Measurements from ENCODE around the gene STX10.

Gene STX10

DNA sequence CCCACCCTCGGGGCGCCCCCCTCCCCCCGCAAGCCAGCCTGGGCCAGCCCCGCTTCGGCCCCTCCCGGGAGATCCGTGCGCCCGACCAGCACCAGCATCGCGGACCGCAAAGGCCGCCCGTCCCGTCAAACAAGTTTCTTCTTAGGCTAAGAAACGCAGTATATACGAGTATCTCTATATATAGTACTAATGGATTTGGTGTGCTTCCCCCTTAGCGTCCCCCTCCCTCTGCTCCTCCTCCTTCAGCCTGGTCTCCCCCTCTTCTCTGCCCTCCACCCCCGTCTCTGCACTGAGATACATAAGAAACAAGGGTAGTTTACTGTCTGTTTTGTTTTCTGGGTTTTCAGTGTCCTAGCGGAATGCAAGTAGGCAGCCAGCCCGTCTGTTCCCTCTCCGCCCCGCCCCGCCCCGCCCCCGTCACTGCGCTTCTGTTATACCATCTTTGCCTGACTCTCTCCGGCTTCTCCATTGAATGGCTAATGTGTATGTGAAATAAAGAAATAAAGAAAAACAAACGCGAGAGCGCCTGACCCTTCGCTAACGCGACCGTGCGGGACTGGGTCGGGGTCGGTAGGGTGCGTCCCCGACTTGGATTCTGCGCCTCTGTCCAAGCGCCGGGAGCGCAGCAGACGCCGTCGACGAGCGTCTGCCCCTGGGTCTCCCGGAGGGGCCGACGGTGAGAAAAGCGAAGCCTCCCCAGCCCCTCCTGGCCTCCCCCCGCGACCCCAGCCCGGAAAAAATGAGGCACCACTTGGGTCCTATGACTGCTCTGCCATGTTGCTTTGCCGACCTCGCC, 51.7 kb downstream of the STX10 start:
- DNase-seq, result peak; percentile 55

DNA sequence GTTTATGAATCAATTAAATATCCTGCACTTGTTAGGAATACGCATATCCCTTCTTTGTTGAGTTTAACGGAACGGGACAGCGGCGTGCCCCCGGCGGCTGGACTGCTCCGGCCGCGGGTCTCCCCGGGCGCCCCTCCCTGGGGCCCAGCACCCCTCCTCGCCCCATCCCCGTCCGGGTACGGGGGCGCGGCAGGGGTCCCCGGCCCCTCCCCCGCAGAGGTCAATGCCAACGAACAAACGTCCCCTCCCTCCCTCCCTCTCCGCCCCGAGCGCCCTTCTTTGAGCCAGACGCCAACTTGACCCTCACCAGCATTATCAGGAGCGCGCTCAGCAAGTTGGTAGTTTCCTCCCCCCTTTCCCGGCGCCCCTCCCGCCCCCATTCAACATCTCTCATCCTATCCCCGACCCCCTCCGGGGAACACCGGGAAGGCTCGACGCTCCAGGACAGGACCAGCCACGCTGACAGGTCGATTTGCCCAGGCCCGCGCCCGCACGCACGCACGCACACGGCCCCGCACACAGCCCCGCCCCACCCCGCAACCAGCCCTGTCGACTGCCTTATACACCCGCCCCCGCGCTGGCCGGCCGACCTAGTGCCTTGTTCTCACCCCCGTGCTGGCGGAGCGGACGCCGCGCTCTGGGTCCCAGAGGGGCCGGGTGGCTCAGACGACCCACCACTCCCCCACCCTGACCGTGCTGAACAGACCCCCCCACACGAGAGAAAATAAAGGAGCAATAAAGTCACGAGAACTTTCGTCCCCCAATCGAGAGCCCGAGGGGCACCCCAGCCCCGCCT, 52.5 kb downstream of the STX10 start:
- peak; percentile 22 for DNase-seq

DNA sequence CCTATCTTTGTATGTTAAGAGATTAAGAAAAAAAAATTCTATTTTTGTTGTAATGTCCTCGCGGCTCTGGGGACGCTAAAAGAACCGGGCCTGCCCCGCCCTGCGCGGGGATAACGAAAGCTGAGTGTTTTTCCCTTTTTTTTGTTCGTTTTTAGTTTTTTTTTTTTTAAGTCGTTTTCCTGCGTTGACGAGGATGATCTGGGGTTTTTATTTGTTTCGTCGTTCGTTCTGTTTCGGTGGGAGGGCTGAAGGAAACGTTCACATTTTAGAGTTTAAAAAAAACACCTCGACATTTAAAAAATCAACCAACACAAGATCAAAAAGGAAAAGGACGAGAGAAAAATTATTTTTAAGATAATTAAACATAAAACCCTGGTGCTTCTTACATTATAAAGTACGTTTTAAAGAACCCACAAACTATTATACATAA, 53.1 kb downstream of the STX10 start:
- DNase-seq, result peak; percentile 36

DNA sequence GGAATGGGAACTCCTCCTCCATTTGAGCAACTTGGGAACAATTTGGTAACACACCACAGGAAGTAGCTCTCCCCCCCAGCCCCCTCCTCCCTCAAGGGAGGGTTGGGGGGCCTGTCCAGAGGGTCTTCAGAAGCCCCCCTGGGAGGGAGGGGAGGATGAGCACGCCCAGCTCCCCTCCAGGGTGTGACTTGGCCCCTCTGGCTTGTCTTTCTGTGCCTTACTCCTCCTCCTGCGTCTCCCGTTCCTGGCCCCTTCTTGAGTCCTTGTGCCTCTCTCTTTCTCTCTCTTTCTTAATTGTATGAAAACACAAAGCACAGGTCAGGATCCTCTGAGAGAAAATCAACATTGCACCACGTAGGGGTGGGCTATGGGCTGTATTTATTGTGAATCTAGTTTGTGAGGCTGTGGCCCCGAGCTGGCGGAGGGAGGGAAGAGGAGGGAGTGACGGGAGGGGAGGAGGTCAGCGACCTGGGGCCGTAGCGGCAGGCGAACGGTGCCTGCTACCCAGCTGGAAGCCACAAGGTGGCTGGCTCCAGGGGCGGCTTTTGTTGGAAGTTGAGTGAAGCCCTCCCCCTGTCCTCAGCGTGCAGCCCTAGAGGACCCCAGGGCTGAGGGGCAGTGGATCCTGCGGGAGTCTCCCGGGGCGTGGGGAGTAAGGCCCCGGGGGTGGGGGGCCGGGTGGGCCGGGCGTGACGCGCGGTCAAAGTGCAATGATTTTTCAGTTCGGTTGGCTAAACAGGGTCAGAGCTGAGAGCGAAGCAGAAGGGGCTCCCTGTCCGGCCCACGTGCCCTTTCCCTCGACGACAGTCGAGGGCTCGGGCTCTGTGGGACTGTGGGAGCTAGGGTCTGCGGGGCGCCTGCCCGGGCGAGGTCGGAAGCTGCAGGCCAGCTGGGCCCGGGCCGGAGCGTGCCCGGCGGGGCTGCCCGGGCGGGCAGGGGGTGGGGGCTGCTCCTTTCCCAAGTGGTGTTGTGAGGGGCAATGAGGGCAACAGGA, 53.9 kb downstream of the STX10 start:
- no peak for DNase-seq

DNA sequence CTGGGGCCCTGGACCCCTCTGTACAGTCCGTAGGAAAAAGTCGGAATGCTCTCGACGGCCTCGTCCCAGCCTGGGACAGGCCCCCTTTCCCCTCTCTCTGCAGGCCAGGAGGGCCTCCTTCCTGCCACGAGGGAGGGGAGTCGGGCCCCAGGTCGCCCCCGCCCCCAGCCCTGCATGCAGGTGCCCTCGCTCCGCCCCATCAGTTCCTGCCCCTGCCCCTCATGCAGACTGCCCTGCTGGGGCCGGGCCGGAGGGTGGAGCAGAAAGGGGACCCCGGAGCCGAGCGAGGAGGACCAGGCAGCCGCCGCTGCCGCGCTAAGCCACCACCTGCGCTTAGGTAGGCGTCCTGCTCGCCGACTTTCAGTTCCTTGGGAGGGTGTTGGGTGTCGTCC, 54.8 kb downstream of the STX10 start:
- peak; percentile 21 for DNase-seq

DNA sequence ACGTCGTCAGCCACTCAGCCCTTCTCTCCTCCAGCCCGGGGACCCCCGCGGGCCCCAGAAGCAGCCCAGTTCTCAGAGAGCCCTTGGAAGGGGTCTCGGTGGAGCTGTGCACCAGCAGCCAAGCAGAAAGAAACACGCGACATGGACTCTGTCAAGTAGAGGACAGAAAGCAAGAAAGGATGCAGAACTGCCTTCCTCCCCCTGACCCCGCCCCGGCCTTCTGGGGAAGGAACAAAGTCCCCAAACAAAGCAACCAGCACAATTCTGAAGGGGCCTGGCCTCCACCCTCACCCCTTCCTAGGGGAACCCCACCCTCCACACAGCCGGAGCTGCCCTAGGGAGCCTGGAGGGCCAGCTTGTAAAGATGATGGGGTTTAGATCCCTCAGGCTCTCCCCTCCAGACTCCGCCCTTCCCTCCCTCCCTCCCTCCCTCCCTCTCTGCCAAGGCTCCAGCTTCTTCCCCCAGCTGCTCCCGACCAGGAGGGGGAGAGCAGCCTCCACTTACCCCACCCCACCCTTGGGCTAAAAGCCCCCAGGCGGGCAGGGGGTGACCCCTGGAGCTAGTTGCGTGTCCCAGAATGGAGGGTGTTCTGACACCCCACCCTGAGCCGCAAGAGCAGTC, 55.3 kb downstream of the STX10 start:
- DNase-seq, result no peak

DNA sequence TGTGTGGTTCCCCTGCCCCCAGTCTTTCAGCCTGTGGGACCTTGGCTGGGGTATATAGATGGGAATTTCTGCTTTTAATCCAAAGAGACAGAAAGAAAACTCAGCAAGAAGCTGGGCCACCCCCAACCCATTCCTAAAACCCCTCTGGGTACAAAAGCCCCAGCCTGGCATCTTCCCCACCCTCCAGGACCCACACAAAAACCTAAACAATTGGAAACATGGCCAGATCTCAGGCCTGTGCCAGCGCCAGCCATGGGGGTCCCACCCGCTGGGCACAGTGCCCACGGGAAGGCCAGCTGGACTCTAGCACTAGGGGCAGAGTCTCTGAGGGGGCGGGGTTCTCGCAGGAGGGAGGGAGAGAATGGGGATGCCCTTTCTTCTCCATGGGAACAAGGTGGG, 56.1 kb downstream of the STX10 start:
- DNase-seq, result no peak

Measured in CD4-positive, alpha-beta T cell treated with Interleukin-21 for 1 hour (primary cell).